ENCODE data around the gene RACK1.
"Not testable (repeated sequence)": the region's sequence is repeated elsewhere in the genome, so short reads cannot be mapped to it uniquely, and the experiment has no call there.

GRCh38 chr5:181287331-181287730, 43.6 kb upstream of the RACK1 start:
- TF ChIP-seq POLR2A (IDR thresholded peaks at IDR 0.05; ENCODE audit: low read length); GATA1 (IDR thresholded peaks at IDR 0.05; ENCODE audit: low read depth, low read length): not testable (repeated sequence)
